ENCODE results near the gene ACTRT2.

DNA sequence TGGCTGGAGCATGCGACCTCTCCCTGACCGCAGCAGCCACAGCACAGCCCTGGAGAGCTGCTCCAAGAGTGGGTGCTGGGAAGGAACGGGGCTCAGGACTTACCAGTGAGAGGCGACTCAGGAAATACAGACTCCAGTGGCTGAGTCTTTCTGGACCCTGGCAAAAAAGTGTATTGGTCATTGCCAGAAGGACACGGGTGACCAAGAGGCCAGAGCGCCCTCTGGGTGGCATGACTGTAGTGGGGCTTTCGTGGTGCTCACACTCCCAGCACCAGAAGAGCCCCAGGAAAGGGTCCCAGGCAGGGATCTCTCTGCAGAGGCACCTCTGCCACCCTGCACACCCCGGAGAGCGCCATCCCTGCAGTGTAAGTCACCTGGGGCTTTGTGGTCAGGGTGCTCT is 38.9 kb downstream of the ACTRT2 start:
- TF ChIP-seq, protein P1, sequence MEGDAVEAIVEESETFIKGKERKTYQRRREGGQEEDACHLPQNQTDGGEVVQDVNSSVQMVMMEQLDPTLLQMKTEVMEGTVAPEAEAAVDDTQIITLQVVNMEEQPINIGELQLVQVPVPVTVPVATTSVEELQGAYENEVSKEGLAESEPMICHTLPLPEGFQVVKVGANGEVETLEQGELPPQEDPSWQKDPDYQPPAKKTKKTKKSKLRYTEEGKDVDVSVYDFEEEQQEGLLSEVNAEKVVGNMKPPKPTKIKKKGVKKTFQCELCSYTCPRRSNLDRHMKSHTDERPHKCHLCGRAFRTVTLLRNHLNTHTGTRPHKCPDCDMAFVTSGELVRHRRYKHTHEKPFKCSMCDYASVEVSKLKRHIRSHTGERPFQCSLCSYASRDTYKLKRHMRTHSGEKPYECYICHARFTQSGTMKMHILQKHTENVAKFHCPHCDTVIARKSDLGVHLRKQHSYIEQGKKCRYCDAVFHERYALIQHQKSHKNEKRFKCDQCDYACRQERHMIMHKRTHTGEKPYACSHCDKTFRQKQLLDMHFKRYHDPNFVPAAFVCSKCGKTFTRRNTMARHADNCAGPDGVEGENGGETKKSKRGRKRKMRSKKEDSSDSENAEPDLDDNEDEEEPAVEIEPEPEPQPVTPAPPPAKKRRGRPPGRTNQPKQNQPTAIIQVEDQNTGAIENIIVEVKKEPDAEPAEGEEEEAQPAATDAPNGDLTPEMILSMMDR (IDR thresholded peaks at IDR 0.05), result no peak
- TF ChIP-seq POLR2A (IDR thresholded peaks at IDR 0.05), result no peak

Measured in adrenal gland (tissue), 5 donors.